ENCODE results near the gene LMTK3. TPM values are rescaled to one million over a fixed set of nuclear protein-coding genes. Genes with fewer than 3 reads are reported as not detected.

The LMTK3 gene
- total RNA-seq, 1 donor from 2014 or later: 12.2 TPM

DNA sequence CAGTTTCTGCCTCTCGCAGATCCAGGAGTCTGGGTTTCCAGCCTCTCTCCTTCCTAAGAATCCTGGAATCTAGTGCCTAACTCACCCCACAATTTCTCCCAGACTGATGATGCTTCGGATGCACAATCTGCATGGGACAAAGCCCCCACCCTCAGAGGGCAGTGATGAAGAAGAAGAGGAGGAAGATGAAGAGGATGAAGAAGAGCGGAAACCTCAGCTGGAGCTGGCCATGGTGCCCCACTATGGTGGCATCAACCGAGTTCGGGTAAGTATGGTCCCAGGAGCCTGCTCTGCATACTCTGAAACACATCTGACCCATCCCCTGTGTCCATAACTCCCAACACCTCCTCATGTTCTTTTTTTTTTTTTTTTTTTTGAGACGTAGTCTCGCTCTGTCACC, 65.1 kb downstream of the LMTK3 start:
- no peaks in the 10 kb centered on the region for H3K27me3 Mint-ChIP-seq
- peak overlapping the region; percentile 95 for H3K27ac Mint-ChIP-seq
- TF ChIP-seq, protein P1, sequence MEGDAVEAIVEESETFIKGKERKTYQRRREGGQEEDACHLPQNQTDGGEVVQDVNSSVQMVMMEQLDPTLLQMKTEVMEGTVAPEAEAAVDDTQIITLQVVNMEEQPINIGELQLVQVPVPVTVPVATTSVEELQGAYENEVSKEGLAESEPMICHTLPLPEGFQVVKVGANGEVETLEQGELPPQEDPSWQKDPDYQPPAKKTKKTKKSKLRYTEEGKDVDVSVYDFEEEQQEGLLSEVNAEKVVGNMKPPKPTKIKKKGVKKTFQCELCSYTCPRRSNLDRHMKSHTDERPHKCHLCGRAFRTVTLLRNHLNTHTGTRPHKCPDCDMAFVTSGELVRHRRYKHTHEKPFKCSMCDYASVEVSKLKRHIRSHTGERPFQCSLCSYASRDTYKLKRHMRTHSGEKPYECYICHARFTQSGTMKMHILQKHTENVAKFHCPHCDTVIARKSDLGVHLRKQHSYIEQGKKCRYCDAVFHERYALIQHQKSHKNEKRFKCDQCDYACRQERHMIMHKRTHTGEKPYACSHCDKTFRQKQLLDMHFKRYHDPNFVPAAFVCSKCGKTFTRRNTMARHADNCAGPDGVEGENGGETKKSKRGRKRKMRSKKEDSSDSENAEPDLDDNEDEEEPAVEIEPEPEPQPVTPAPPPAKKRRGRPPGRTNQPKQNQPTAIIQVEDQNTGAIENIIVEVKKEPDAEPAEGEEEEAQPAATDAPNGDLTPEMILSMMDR (conservative IDR thresholded peaks at IDR 0.05): no peak

DNA sequence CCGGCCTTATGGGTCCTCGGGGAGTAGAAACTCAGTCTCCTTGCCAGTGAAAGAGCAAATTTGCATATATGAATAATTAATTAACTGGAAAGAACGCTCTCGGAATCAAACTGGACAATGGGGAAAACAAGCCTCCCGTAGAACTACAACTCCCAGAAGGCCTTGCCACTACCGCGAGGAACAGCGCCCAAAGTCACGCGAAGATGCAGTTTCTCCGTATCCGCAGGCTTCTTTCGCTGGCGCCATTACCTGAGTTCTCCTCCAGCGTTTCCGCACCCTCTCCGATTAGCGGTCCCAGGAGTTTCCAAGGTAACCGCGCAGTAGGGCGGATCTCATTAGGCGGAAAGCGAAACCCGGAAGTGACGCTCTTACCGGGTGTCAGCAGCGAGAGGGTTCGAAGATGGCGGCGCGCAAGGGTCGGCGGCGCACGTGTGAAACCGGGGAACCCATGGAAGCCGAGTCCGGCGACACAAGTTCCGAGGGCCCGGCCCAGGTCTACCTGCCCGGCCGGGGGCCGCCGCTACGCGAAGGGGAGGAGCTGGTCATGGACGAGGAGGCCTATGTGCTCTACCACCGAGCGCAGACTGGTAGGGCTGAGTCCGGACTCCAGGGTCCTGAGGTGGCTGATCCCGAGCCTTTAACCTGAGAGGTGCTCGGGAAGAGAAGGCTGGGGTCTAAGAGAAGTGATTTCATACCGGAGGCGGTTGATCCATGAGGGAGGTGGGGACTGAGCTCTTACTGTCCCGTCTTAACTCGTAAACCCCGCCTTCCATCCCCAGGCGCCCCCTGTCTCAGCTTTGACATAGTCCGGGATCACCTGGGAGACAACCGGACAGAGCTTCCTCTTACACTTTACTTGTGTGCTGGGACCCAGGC, 65.8 kb downstream of the LMTK3 start, which contains the start of gene GRWD1:
Gene GRWD1, plus strand, starts transcription at position 378 of the 876 bp plus-strand sequence. Its CDS starts 23 bp downstream, at position 401.
- H3K36me3 Mint-ChIP-seq: peaks cover 7% of the 10 kb centered on the region
- H3K27me3 Mint-ChIP-seq: no peaks in the 10 kb centered on the region
- peaks cover 10% of the 10 kb centered on the region for H3K4me1 Mint-ChIP-seq (ENCODE audit: unreplicated experiment)
- peak within 1 kb of the TSS; percentile 95 for H3K27ac Mint-ChIP-seq
- peak within 1 kb of the TSS; percentile 89 for H3K4me3 Mint-ChIP-seq
- TF ChIP-seq, protein P1 (conservative IDR thresholded peaks at IDR 0.05): no peak
- DNase-seq (ENCODE audit: extremely low spot score, unreplicated experiment): peak; percentile 88
- no peaks in the 10 kb centered on the region for H3K9me3 Mint-ChIP-seq

More for the DNA sequence above, 65.1 kb downstream of the LMTK3 start:
- DNase-seq (ENCODE audit: extremely low spot score, unreplicated experiment): no peak
- Mint-ChIP-seq H3K4me3 (peak overlapping the region; percentile 89), H3K4me1 (ENCODE audit: unreplicated experiment) (peaks cover 10% of the 10 kb centered on the region), H3K9me3 (no peaks in the 10 kb centered on the region), H3K36me3 (peaks cover 7% of the 10 kb centered on the region)

DNA sequence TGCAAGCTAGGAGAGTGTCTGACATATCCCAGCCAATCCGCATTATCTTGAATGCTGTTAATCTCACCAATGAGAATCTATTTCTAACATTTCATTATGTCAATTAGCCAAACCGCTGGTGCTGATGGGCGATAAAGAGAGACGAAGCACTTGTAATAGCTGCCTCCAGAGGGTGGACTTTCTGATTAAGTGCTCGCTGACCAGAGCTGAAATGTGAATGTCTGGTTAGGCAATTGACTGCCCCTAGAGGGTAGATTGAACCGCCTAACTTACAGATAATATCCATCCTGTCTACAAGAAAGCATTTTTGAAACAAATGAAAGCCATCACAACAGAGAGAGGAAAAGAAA, 66.4 kb downstream of the LMTK3 start:
- H3K4me1 Mint-ChIP-seq (ENCODE audit: unreplicated experiment): peaks cover 10% of the 10 kb centered on the region
- H3K36me3 Mint-ChIP-seq: peaks cover 7% of the 10 kb centered on the region
- peak overlapping the region; percentile 95 for H3K27ac Mint-ChIP-seq
- TF ChIP-seq, protein P1 (conservative IDR thresholded peaks at IDR 0.05): peak; percentile 77
- no peaks in the 10 kb centered on the region for H3K27me3 Mint-ChIP-seq
- no peaks in the 10 kb centered on the region for H3K9me3 Mint-ChIP-seq
- H3K4me3 Mint-ChIP-seq: peak overlapping the region; percentile 89
- no peak for DNase-seq (ENCODE audit: extremely low spot score, unreplicated experiment)

DNA sequence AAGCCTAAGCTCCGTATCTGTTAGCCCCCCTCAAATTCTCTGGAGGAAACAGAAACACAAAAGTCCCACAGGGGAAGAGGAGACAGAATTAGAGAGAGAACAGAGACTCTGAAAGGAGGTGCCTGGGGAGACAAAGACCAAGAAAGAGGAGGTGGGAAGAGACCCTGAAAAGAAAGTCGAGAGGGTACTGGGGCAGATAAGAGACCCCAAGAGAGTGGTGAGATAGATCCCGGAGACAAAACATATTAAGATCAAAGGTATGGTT, 66.8 kb downstream of the LMTK3 start:
- TF ChIP-seq, protein P1 (conservative IDR thresholded peaks at IDR 0.05): no peak
- no peaks in the 10 kb centered on the region for H3K27me3 Mint-ChIP-seq
- no peak for DNase-seq (ENCODE audit: extremely low spot score, unreplicated experiment)
- peak overlapping the region; percentile 89 for H3K4me3 Mint-ChIP-seq
- peak overlapping the region; percentile 95 for H3K27ac Mint-ChIP-seq
- no peaks in the 10 kb centered on the region for H3K9me3 Mint-ChIP-seq
- peaks cover 10% of the 10 kb centered on the region for H3K4me1 Mint-ChIP-seq (ENCODE audit: unreplicated experiment)
- peaks cover 7% of the 10 kb centered on the region for H3K36me3 Mint-ChIP-seq

DNA sequence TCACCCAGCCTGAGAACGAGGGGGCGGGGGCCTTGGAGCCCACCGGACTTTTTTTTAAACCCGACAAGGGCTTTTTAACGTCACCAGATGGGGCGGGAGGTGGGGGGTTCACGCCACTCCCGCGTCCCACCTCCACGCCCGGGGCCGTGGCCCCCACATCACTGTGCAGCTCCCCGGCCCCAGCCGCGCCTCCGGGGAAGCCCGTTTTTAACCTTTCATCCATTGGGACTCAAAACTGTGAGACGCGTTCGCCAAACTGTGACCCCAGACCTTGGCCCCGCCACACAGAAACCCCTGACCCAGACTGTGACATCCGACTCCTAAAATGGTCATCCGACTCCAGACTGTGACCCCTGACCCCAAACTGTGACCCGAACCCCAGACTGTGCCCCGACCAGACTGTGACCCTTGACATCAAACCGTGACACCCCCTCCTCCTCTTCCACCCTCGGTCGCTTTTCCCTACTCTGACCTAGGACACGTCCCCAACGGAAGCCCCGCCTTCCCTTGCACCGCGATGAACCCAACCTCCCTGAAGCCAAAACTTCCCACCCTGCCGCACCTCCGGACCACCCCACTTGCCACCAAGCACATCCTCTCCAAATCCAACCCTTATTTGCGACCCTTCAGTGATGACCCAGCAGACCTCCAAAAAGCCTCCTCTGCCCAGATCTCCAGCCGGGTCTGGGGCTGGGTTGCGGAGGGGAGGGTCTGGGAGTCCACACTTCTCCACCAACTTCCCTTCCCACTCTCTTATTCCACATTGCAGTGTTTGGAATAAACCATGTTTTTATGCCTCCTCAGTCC, 67.3 kb downstream of the LMTK3 start:
- DNase-seq (ENCODE audit: extremely low spot score, unreplicated experiment): no peak
- TF ChIP-seq, protein P1 (conservative IDR thresholded peaks at IDR 0.05): no peak
- H3K27ac Mint-ChIP-seq: peak overlapping the region; percentile 95
- H3K4me3 Mint-ChIP-seq: peak overlapping the region; percentile 89
- no peaks in the 10 kb centered on the region for H3K27me3 Mint-ChIP-seq
- H3K4me1 Mint-ChIP-seq (ENCODE audit: unreplicated experiment): peaks cover 10% of the 10 kb centered on the region
- H3K9me3 Mint-ChIP-seq: no peaks in the 10 kb centered on the region
- H3K36me3 Mint-ChIP-seq: peaks cover 7% of the 10 kb centered on the region

All from type B pancreatic cell (in vitro differentiated cells).